HEK293T (cell line): Measurements from ENCODE around the gene PIBF1.
A peak's percentile ranks its signal among the peaks of the same experiment; 100 is the strongest.

Experiments
- CTCF ChIA-PET: fragments of 350-600 bp; formaldehyde crosslinking; extraction: SDS; loops from one replicate; lab custom pipeline; 2021; ENCODE audit warnings: antibody characterized with exemption, inconsistent platforms; lab: Yijun Ruan, JAX
- POLR2A ChIA-PET: fragments of 350-600 bp; formaldehyde crosslinking; extraction: SDS; loops from one replicate; lab custom pipeline; 2020; ENCODE audit warnings: antibody characterized with exemption, inconsistent platforms; lab: Yijun Ruan, JAX
- DNase-seq: peaks from one replicate; pipeline ENCODE4 v3.0.0; 2012; ENCODE audit warnings: mixed read lengths; ENCODE audit errors: extremely low spot score
- ARNT ChIP-seq: fragments of 450-650 bp; IDR thresholded peaks from 2 replicates; pipeline ENCODE4 v1.6.1; 2017; ENCODE audit warnings: mild to moderate bottlenecking
- BHLHE40 ChIP-seq: fragments of 450-650 bp; IDR thresholded peaks from 2 replicates; pipeline ENCODE4 v1.6.1; 2016; ENCODE audit warnings: mild to moderate bottlenecking, moderate library complexity, borderline replicate concordance
- CTBP1 ChIP-seq: fragments of 450-650 bp; IDR thresholded peaks from 2 replicates; pipeline ENCODE4 v1.6.1; 2016; ENCODE audit warnings: borderline replicate concordance
- ELF4 ChIP-seq: fragments of 450-650 bp; IDR thresholded peaks from 2 replicates; pipeline ENCODE4 v1.6.1; 2017; ENCODE audit warnings: antibody characterized with exemption
- FOXA1 ChIP-seq: fragments of 450-650 bp; IDR thresholded peaks from 2 replicates; pipeline ENCODE4 v1.6.1; 2016; ENCODE audit warnings: mild to moderate bottlenecking
- FOXK2 ChIP-seq: fragments of 450-650 bp; IDR thresholded peaks from 2 replicates; pipeline ENCODE4 v1.6.1; 2016; ENCODE audit warnings: mild to moderate bottlenecking
- FOXM1 ChIP-seq: fragments of 450-650 bp; IDR thresholded peaks from 2 replicates; pipeline ENCODE4 v1.6.1; 2017; ENCODE audit warnings: mild to moderate bottlenecking, borderline replicate concordance
- HDGF ChIP-seq: fragments of 450-650 bp; IDR thresholded peaks from 2 replicates; pipeline ENCODE4 v1.6.1; 2017; ENCODE audit warnings: antibody characterized with exemption, borderline replicate concordance
- L3MBTL2 ChIP-seq: fragments of 450-650 bp; conservative IDR thresholded peaks from 2 replicates; pipeline ENCODE4 v1.6.1; 2016; ENCODE audit warnings: mild to moderate bottlenecking
- LEF1 ChIP-seq: fragments of 450-650 bp; IDR thresholded peaks from 2 replicates; pipeline ENCODE4 v1.6.1; 2017; ENCODE audit warnings: mild to moderate bottlenecking, borderline replicate concordance
- NFRKB ChIP-seq: fragments of 450-650 bp; IDR thresholded peaks from 2 replicates; pipeline ENCODE4 v1.6.1; 2016; ENCODE audit warnings: mild to moderate bottlenecking, moderate library complexity
- PKNOX1 ChIP-seq: fragments of 450-650 bp; IDR thresholded peaks from 2 replicates; pipeline ENCODE4 v1.6.1; 2016
- SP1 ChIP-seq: fragments of 450-650 bp; IDR thresholded peaks from 2 replicates; pipeline ENCODE4 v1.6.1; 2017
- SUZ12 ChIP-seq: fragments of 450-650 bp; IDR thresholded peaks from 2 replicates; pipeline ENCODE4 v1.6.1; 2016; ENCODE audit warnings: mild to moderate bottlenecking
- TARDBP ChIP-seq: fragments of 450-650 bp; IDR thresholded peaks from 2 replicates; pipeline ENCODE4 v1.6.1; 2016
- ZNF384 ChIP-seq: fragments of 450-650 bp; IDR thresholded peaks from 2 replicates; pipeline ENCODE4 v1.6.1; 2016

The PIBF1 gene, protein sequence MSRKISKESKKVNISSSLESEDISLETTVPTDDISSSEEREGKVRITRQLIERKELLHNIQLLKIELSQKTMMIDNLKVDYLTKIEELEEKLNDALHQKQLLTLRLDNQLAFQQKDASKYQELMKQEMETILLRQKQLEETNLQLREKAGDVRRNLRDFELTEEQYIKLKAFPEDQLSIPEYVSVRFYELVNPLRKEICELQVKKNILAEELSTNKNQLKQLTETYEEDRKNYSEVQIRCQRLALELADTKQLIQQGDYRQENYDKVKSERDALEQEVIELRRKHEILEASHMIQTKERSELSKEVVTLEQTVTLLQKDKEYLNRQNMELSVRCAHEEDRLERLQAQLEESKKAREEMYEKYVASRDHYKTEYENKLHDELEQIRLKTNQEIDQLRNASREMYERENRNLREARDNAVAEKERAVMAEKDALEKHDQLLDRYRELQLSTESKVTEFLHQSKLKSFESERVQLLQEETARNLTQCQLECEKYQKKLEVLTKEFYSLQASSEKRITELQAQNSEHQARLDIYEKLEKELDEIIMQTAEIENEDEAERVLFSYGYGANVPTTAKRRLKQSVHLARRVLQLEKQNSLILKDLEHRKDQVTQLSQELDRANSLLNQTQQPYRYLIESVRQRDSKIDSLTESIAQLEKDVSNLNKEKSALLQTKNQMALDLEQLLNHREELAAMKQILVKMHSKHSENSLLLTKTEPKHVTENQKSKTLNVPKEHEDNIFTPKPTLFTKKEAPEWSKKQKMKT

GRCh38 chr13:72781451-72782439, at the start of gene PIBF1, which contains the start of gene DIS3:
PIBF1 (plus strand) TSS chr13:72782133; CDS start chr13:72783470, 1,337 bp downstream.
DIS3 (minus strand) TSS chr13:72781900; CDS start chr13:72781832, 68 bp downstream.
- ChIA-PET CTCF (no interaction called here), POLR2A (no interaction called here)
- peak; percentile 100 for DNase-seq
- TF ChIP-seq PKNOX1 (peak; percentile 88), FOXK2 (peak; percentile 89; the same call in 1 of the 2 replicates), ELF4 (peak; percentile 81), LEF1 (no peak; the same call in 1 of the 2 replicates), SP1 (no peak), CTBP1 (no peak), SUZ12 (no peak), FOXM1 (no peak), FOXA1 (no peak), ZNF384 (no peak), HDGF (0 out of 2 replicates have a peak, but pooled peaks have one; percentile 41), ARNT (no peak), TARDBP (no peak), NFRKB (no peak), L3MBTL2 (peak; percentile 99), BHLHE40 (no peak)

GRCh38 chr13:72737033-72737432, 44.9 kb upstream of the PIBF1 start:
- ChIA-PET CTCF (interaction anchor here (1.1 kb wide), 1 partner anchor 8 kb away, joined by 3 read pairs; no protein-coding TSS in a partner anchor), POLR2A (interaction anchor here (0.7 kb wide), 1 partner anchor 9 kb away, joined by 3 read pairs; the partner anchor contains the start of genes BORA and MZT1)
- no peak for DNase-seq
- no peak for TF ChIP-seq L3MBTL2
- TF ChIP-seq LEF1: no peak
- no peak for TF ChIP-seq SUZ12
- TF ChIP-seq SP1: no peak
- TF ChIP-seq FOXM1: no peak
- no peak for TF ChIP-seq NFRKB
- TF ChIP-seq HDGF: no peak
- TF ChIP-seq ELF4: no peak
- TF ChIP-seq TARDBP: no peak

DNA sequence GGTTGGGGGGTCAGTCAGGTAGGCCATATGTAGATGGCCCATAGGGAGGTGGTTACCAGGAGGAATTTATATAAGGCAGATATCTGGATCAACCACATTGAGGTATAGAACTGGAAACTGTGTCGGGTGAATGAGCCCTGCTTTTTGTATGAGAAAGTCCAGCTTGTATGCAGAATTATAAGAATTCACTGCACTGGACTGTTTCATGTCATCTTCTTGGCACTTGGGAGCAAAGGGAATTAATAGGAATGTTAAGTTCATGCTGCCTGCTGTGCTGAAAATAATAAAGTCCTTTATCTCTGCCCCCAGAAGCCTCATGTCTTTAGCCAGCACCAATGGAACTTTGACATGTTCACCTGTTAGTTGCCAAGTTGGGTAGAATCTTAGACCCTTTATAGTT, 41.9 kb upstream of the PIBF1 start:
- no peak for TF ChIP-seq FOXK2
- no peak for TF ChIP-seq LEF1
- TF ChIP-seq SUZ12: no peak
- no peak for DNase-seq
- CTCF ChIA-PET: no interaction called here
- POLR2A ChIA-PET: no interaction called here

DNA sequence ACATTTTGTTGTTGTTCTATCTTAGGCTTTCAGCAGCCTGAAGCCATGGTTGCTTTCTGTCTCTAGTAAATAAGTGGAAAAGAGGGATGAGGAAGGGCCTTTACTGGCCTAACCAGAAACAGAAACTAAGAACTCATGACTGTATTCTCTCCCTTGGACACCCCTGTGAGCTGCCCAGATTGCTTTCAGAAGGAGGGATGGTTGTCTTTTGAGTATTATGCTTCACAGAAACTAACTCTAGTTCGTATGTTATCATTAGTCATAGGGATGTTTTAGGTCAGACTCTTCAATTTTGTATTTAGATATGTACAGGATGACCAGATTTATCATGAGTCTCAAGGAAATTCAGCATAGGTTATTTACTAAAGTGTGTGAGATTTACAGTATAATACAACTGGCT, 36.7 kb upstream of the PIBF1 start:
- DNase-seq: no peak
- POLR2A ChIA-PET: no interaction called here
- CTCF ChIA-PET: interaction anchor here (0.6 kb wide), 1 partner anchor 64 kb away, joined by 3 read pairs; no protein-coding TSS in a partner anchor
- TF ChIP-seq HDGF (no peak), CTBP1 (no peak), ARNT (no peak), PKNOX1 (no peak), LEF1 (no peak), FOXM1 (no peak), TARDBP (no peak), SUZ12 (no peak), NFRKB (no peak), BHLHE40 (no peak), ZNF384 (no peak), FOXA1 (no peak), FOXK2 (no peak), ELF4 (no peak), L3MBTL2 (no peak)

- no peak for TF ChIP-seq SP1
- TF ChIP-seq PKNOX1: no peak
- no peak for TF ChIP-seq HDGF
- no peak for TF ChIP-seq CTBP1
- TF ChIP-seq BHLHE40: no peak
- TF ChIP-seq FOXA1: no peak
- TF ChIP-seq ARNT: no peak
- no peak for TF ChIP-seq SUZ12
- no peak for TF ChIP-seq FOXK2
- TF ChIP-seq FOXM1: no peak
- ChIA-PET POLR2A (no interaction called here), CTCF (no interaction called here)
- DNase-seq: no peak
These were observed 30.7 kb upstream of the PIBF1 start for GRCh38 chr13:72751220-72751619.
